ENCODE data around the gene CHP1. TPM values are rescaled to one million over a fixed set of nuclear protein-coding genes. Genes with fewer than 3 reads are reported as not detected.

CHP1 gene
- total and polyA plus RNA-seq, 2 donors (not counting 1 experiment from before 2014, with no cell fraction given) = 14.2 to 39.9 TPM

- POLR2A ChIA-PET = no interaction called here
- Histone ChIP-seq H3K9me3 (ENCODE audit: control extremely low read depth in 1 of 3, control insufficient read depth in 2 of 3, insufficient read depth in 1 of 3, low read length in 2 of 3) (no peaks in the 10 kb centered on the region), H3K4me2 (replicated peaks; ENCODE audit: low read depth, low read length, poor library complexity, severe bottlenecking) (no peak overlapping the region), H4K20me1 (ENCODE audit: control insufficient read depth, insufficient read depth, low read length, poor library complexity, severe bottlenecking) (no peaks in the 10 kb centered on the region), H3K4me1 (ENCODE audit: control insufficient read depth in 2 of 2, insufficient read depth in 2 of 2, low read length in 2 of 2) (no peaks in the 10 kb centered on the region), H3K27me3 (replicated peaks in 1 of 4; ENCODE audit: control extremely low read depth in 1 of 4, control insufficient read depth in 3 of 4, insufficient read depth in 4 of 4, low read length in 3 of 4) (no peaks in the 10 kb centered on the region), H2AFZ (ENCODE audit: insufficient read depth, low read depth, low read length, poor library complexity, severe bottlenecking) (no peak overlapping the region), H3K27ac (ENCODE audit: low read length in 2 of 2) (no peak overlapping the region), H3K4me3 (ENCODE audit: control extremely low read depth in 1 of 5, extremely low read depth in 1 of 5, insufficient read depth in 1 of 5, low read depth in 2 of 5, low read length in 4 of 5) (no peak overlapping the region), H3K9ac (ENCODE audit: low read length) (no peak overlapping the region), H3K36me3 (replicated peaks in 1 of 2; ENCODE audit: control extremely low read depth in 1 of 2, control insufficient read depth in 1 of 2, extremely low read depth in 1 of 2, insufficient read depth in 2 of 2, low read length in 1 of 2) (peaks cover 3 to 8% of the 10 kb centered on the region in 2 experiments), H3K79me2 (ENCODE audit: control insufficient read depth, insufficient read depth, low read length) (peaks cover 35% of the 10 kb centered on the region)
- TF ChIP-seq EZH2 (IDR thresholded peaks at IDR 0.05; ENCODE audit: borderline replicate concordance, insufficient read depth, low read depth, low read length, poor library complexity, severe bottlenecking) (no peak), CTCF (IDR thresholded peaks at IDR 0.05) (no peak)
- Mint-ChIP-seq H3K4me3 (no peak overlapping the region), H3K4me1 (peaks cover 5% of the 10 kb centered on the region), H3K27ac (no peak overlapping the region), H3K27me3 (no peaks in the 10 kb centered on the region), H3K9me3 (ENCODE audit: insufficient read depth) (no peaks in the 10 kb centered on the region)
- CTCF ChIA-PET = interaction anchor here (0.7 to 1.8 kb wide), 2 partner anchors 13 to 322 kb away, joined by 3 read pairs; no protein-coding TSS in a partner anchor
- intact Hi-C loops (cut with micrococcal nuclease) = no loop called here
- no peak for DNase-seq
- ATAC-seq (ENCODE audit: low read depth) = no peak
- no CpG with 5 or more reads among the region's 5 CpGs for WGBS (ENCODE audit: insufficient coverage)
These were observed 7.0 kb downstream of the CHP1 start for GRCh38 chr15:41238100-41238499.

- no peak overlapping the region for H2AFZ ChIP-seq (ENCODE audit: insufficient read depth, low read depth, low read length, poor library complexity, severe bottlenecking)
- no peak for DNase-seq
These were observed 10.3 kb downstream of the CHP1 start for GRCh38 chr15:41241221-41241964.

More at GRCh38 chr15:41241221-41241964, 10.3 kb downstream of the CHP1 start:
- Mint-ChIP-seq H3K27ac (no peak overlapping the region), H3K9me3 (ENCODE audit: insufficient read depth) (no peaks in the 10 kb centered on the region), H3K4me3 (no peak overlapping the region), H3K27me3 (no peaks in the 10 kb centered on the region), H3K4me1 (no peaks in the 10 kb centered on the region)
- Histone ChIP-seq H3K27ac (ENCODE audit: low read length in 2 of 2) (no peak overlapping the region), H4K20me1 (ENCODE audit: control insufficient read depth, insufficient read depth, low read length, poor library complexity, severe bottlenecking) (no peaks in the 10 kb centered on the region), H3K79me2 (ENCODE audit: control insufficient read depth, insufficient read depth, low read length) (peaks cover 15% of the 10 kb centered on the region), H3K9ac (ENCODE audit: low read length) (no peak overlapping the region), H3K36me3 (replicated peaks in 1 of 2; ENCODE audit: control extremely low read depth in 1 of 2, control insufficient read depth in 1 of 2, extremely low read depth in 1 of 2, insufficient read depth in 2 of 2, low read length in 1 of 2) (peaks cover 6 to 8% of the 10 kb centered on the region in 2 experiments), H3K27me3 (replicated peaks in 1 of 4; ENCODE audit: control extremely low read depth in 1 of 4, control insufficient read depth in 3 of 4, insufficient read depth in 4 of 4, low read length in 3 of 4) (no peaks in the 10 kb centered on the region), H3K4me3 (ENCODE audit: control extremely low read depth in 1 of 5, extremely low read depth in 1 of 5, insufficient read depth in 1 of 5, low read depth in 2 of 5, low read length in 4 of 5) (no peak overlapping the region), H3K4me2 (replicated peaks; ENCODE audit: low read depth, low read length, poor library complexity, severe bottlenecking) (no peak overlapping the region), H3K4me1 (ENCODE audit: control insufficient read depth in 2 of 2, insufficient read depth in 2 of 2, low read length in 2 of 2) (no peaks in the 10 kb centered on the region), H3K9me3 (ENCODE audit: control extremely low read depth in 1 of 3, control insufficient read depth in 2 of 3, insufficient read depth in 1 of 3, low read length in 2 of 3) (no peaks in the 10 kb centered on the region)
- ChIA-PET POLR2A (no interaction called here), CTCF (no interaction called here)
- ATAC-seq (ENCODE audit: low read depth) = no peak
- TF ChIP-seq CTCF (IDR thresholded peaks at IDR 0.05) (no peak), EZH2 (IDR thresholded peaks at IDR 0.05; ENCODE audit: borderline replicate concordance, insufficient read depth, low read depth, low read length, poor library complexity, severe bottlenecking) (no peak)
- intact Hi-C loops (cut with micrococcal nuclease) = no loop called here
- WGBS (ENCODE audit: insufficient coverage) = 90% methylated on average over 5 of the region's 6 CpGs
